Neural progenitor cell (in vitro differentiated cells): ENCODE measurements around the gene RREB1. TPM values are rescaled to one million over a fixed set of nuclear protein-coding genes. Genes with fewer than 3 reads are reported as not detected.

Source experiments
- DNase-seq: peaks from one replicate; pipeline ENCODE4 v3.0.0-alpha.2; 2016; ENCODE audit warnings: low spot score
- H2AFZ ChIP-seq: fragments of 200-600 bp; sonication (generic); replicated peaks from 2 replicates; pipeline ENCODE4 v1.6.1; 2016; ENCODE audit warnings: antibody characterized with exemption
- H3F3A ChIP-seq: fragments of 200-600 bp; sonication (generic); 2 replicates; pipeline ENCODE4 v1.6.1; 2016; ENCODE audit warnings: antibody characterized with exemption, low read depth
- H3K27ac ChIP-seq: fragments of 200-600 bp; sonication (generic); 2 replicates; pipeline ENCODE4 v1.5.1; 2016; ENCODE audit warnings: mild to moderate bottlenecking
- H3K27me3 ChIP-seq: fragments of 200-600 bp; sonication (generic); 2 replicates; pipeline ENCODE4 v1.6.1; 2016; ENCODE audit warnings: mild to moderate bottlenecking, moderate library complexity
- H3K36me3 ChIP-seq: fragments of 200-600 bp; sonication (generic); 2 replicates; pipeline ENCODE4 v1.5.1; 2016
- H3K4me1 ChIP-seq: fragments of 200-600 bp; sonication (generic); 2 replicates; pipeline ENCODE4 v1.6.1; 2016; ENCODE audit warnings: mixed run types
- H3K4me2 ChIP-seq: fragments of 200-600 bp; sonication (generic); 2 replicates; pipeline ENCODE4 v1.6.1; 2016
- H3K4me3 ChIP-seq: fragments of 200-600 bp; sonication (generic); 2 replicates; pipeline ENCODE4 v1.5.1; 2016
- H3K79me2 ChIP-seq: fragments of 200-600 bp; sonication (generic); 2 replicates; pipeline ENCODE4 v1.6.1; 2016; ENCODE audit warnings: low read depth
- H3K9ac ChIP-seq: fragments of 200-600 bp; sonication (generic); 2 replicates; pipeline ENCODE4 v1.6.1; 2016
- H3K9me3 ChIP-seq: fragments of 200-600 bp; sonication (generic); 2 replicates; pipeline ENCODE4 v1.5.1; 2016; ENCODE audit warnings: low read depth
- H4K20me1 ChIP-seq: fragments of 200-600 bp; sonication (generic); 2 replicates; pipeline ENCODE4 v1.6.1; 2016; ENCODE audit warnings: low read depth
- H3K27ac Mint-ChIP-seq: 3 replicates; pipeline ENCODE4 v1.8.0; 2021; ENCODE audit warnings: mixed read lengths
- H3K27me3 Mint-ChIP-seq: 2 replicates; pipeline ENCODE4 v1.8.0; 2022; ENCODE audit warnings: low read depth, mild to moderate bottlenecking, inconsistent platforms, moderate library complexity, mixed read lengths; ENCODE audit not compliant: insufficient read depth
- H3K36me3 Mint-ChIP-seq: 3 replicates; pipeline ENCODE4 v1.8.0; 2021; ENCODE audit warnings: mixed read lengths
- H3K4me1 Mint-ChIP-seq: 3 replicates; pipeline ENCODE4 v1.8.0; 2021; ENCODE audit warnings: mixed read lengths
- H3K4me3 Mint-ChIP-seq: 3 replicates; pipeline ENCODE4 v1.8.0; 2021; ENCODE audit warnings: mild to moderate bottlenecking, moderate library complexity, mixed read lengths
- H3K9me3 Mint-ChIP-seq: 3 replicates; pipeline ENCODE4 v1.8.0; 2020; ENCODE audit warnings: mixed read lengths
- EZH2 ChIP-seq: fragments of 200-600 bp; sonication (generic); IDR thresholded peaks from 2 replicates; pipeline ENCODE4 v1.6.1; 2017; ENCODE audit warnings: antibody characterized with exemption, mild to moderate bottlenecking, moderate library complexity
- EZH2phosphoT487 ChIP-seq: fragments of 200-600 bp; sonication (generic); IDR thresholded peaks from 2 replicates; pipeline ENCODE4 v1.6.1; 2017; ENCODE audit warnings: antibody characterized with exemption
- total RNA-seq: library from RNA; depleted of rRNA; stranded (reverse); fragments of >200 nt; gene quantifications from 2 replicates; pipeline ENCODE4 v1.2.3, GENCODE V29; 2015; ENCODE audit warnings: low replicate concordance
- TF ChIP-seq, protein P1 (sequence below): fragments of 200-600 bp; sonication (generic); IDR thresholded peaks from 2 replicates; pipeline ENCODE4 v1.5.1; 2017; ENCODE audit warnings: antibody characterized with exemption, mild to moderate bottlenecking

Gene RREB1
- total RNA-seq, 1 donor from 2014 or later = 12.1 TPM

DNA sequence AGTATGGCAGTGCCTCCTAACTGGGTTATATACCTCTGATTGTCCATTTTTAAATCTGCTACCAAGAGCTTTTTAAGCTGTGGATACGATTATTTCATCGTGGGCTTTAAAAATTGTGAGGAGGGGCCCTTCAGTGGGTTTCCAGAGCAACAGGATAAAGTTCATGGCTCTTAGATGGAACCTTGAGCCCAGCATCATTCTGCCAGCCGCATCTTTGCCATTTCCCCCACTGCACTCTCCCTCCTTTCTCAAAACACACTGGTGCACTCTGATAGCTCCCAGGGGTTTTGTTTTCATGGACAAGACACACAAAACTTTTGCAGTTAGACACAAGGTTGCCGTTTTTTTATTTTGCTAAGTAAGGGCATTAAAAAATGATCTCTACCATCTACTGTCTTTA is 54.1 kb downstream of the RREB1 start:
- Histone ChIP-seq H4K20me1 (peaks cover 83% of the 10 kb centered on the region), H3F3A (no peaks in the 10 kb centered on the region), H3K9ac (no peak overlapping the region), H3K4me3 (no peak overlapping the region), H2AFZ (no peak overlapping the region), H3K4me1 (peaks cover 32% of the 10 kb centered on the region), H3K9me3 (no peaks in the 10 kb centered on the region), H3K36me3 (no peaks in the 10 kb centered on the region), H3K27me3 (peaks cover 16% of the 10 kb centered on the region), H3K79me2 (no peaks in the 10 kb centered on the region), H3K27ac (no peak overlapping the region), H3K4me2 (no peak overlapping the region)
- Mint-ChIP-seq H3K4me3 (no peak overlapping the region), H3K36me3 (peaks cover 3% of the 10 kb centered on the region), H3K9me3 (no peaks in the 10 kb centered on the region), H3K4me1 (peaks cover 56% of the 10 kb centered on the region), H3K27ac (no peak overlapping the region), H3K27me3 (peaks cover 3% of the 10 kb centered on the region)
- DNase-seq = no peak
- TF ChIP-seq, protein P1, sequence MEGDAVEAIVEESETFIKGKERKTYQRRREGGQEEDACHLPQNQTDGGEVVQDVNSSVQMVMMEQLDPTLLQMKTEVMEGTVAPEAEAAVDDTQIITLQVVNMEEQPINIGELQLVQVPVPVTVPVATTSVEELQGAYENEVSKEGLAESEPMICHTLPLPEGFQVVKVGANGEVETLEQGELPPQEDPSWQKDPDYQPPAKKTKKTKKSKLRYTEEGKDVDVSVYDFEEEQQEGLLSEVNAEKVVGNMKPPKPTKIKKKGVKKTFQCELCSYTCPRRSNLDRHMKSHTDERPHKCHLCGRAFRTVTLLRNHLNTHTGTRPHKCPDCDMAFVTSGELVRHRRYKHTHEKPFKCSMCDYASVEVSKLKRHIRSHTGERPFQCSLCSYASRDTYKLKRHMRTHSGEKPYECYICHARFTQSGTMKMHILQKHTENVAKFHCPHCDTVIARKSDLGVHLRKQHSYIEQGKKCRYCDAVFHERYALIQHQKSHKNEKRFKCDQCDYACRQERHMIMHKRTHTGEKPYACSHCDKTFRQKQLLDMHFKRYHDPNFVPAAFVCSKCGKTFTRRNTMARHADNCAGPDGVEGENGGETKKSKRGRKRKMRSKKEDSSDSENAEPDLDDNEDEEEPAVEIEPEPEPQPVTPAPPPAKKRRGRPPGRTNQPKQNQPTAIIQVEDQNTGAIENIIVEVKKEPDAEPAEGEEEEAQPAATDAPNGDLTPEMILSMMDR = no peak
- no peak for TF ChIP-seq EZH2

DNA sequence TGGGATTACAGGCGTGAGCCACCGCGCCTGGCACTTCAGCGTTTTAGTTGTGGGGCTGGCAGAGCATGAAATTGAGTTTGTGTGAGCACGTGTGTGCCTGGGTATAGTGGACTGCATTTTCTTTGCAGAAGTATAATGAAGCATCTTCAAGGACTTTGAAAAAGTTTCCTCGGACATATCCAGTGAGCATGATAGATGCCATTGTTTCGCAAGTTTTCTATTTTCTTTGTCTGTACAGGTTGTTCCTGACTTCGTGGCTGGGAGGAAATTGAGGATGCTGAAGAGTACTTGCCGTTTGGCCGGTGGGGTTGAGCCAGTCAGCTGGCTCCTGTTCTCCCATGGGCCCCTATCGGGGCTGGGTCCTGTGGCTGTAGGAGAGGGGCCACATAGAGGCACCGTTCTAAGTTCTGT is 55.9 kb downstream of the RREB1 start:
- TF ChIP-seq EZH2phosphoT487 (no peak), EZH2 (no peak)
- TF ChIP-seq, protein P1 = no peak
- H3K36me3 ChIP-seq = no peaks in the 10 kb centered on the region
- H3K9me3 Mint-ChIP-seq = no peaks in the 10 kb centered on the region
- H3K4me1 ChIP-seq = peaks cover 21% of the 10 kb centered on the region
- peaks cover 3% of the 10 kb centered on the region for H3K27me3 Mint-ChIP-seq
- H3K4me3 ChIP-seq = no peak overlapping the region
- peaks cover 76% of the 10 kb centered on the region for H4K20me1 ChIP-seq
- no peak for DNase-seq
- no peak overlapping the region for H3K4me2 ChIP-seq
- peaks cover 4% of the 10 kb centered on the region for H3K79me2 ChIP-seq
- H3K27ac Mint-ChIP-seq = no peak overlapping the region
- no peak overlapping the region for H2AFZ ChIP-seq
- H3F3A ChIP-seq = no peaks in the 10 kb centered on the region
- no peaks in the 10 kb centered on the region for H3K9me3 ChIP-seq
- H3K4me3 Mint-ChIP-seq = no peak overlapping the region
- H3K27me3 ChIP-seq = peaks cover 6% of the 10 kb centered on the region
- peaks cover 45% of the 10 kb centered on the region for H3K4me1 Mint-ChIP-seq
- H3K9ac ChIP-seq = no peak overlapping the region
- H3K36me3 Mint-ChIP-seq = no peaks in the 10 kb centered on the region
- H3K27ac ChIP-seq = no peak overlapping the region

- no peak overlapping the region for H3K9ac ChIP-seq
- DNase-seq = no peak
- no peak overlapping the region for H3K27ac ChIP-seq
- no peak overlapping the region for H3K4me2 ChIP-seq
- H4K20me1 ChIP-seq = peaks cover 76% of the 10 kb centered on the region
- Mint-ChIP-seq H3K4me3 (no peak overlapping the region), H3K36me3 (no peaks in the 10 kb centered on the region), H3K27me3 (peaks cover 3% of the 10 kb centered on the region), H3K27ac (peak overlapping the region; percentile 81), H3K9me3 (no peaks in the 10 kb centered on the region), H3K4me1 (peaks cover 39% of the 10 kb centered on the region)
- H3K27me3 ChIP-seq = peaks cover under 1% of the 10 kb centered on the region
- no peaks in the 10 kb centered on the region for H3K36me3 ChIP-seq
- H3K9me3 ChIP-seq = no peaks in the 10 kb centered on the region
- H3F3A ChIP-seq = no peaks in the 10 kb centered on the region
- TF ChIP-seq, protein P1 = no peak
- TF ChIP-seq EZH2 = no peak
- no peak for TF ChIP-seq EZH2phosphoT487
- no peak overlapping the region for H2AFZ ChIP-seq
- no peak overlapping the region for H3K4me3 ChIP-seq
- H3K79me2 ChIP-seq = peaks cover 4% of the 10 kb centered on the region
- peaks cover 17% of the 10 kb centered on the region for H3K4me1 ChIP-seq
Measured at GRCh38 chr6:7164536-7165001, 56.8 kb downstream of the RREB1 start.
